GM21526 (cell line): ENCODE results near the gene PPP4R4.
"Not testable (repeated sequence)": the region's sequence is repeated elsewhere in the genome, so short reads cannot be mapped to it uniquely, and the experiment has no call there.

Source experiments
- ATAC-seq: cut with Tn5 transposase; IDR thresholded peaks from one replicate; pipeline ENCODE4 v1.9.1; 2021; ENCODE audit warnings: moderate library complexity; ENCODE audit not compliant: unreplicated experiment, low FRiP score

The PPP4R4 gene

DNA sequence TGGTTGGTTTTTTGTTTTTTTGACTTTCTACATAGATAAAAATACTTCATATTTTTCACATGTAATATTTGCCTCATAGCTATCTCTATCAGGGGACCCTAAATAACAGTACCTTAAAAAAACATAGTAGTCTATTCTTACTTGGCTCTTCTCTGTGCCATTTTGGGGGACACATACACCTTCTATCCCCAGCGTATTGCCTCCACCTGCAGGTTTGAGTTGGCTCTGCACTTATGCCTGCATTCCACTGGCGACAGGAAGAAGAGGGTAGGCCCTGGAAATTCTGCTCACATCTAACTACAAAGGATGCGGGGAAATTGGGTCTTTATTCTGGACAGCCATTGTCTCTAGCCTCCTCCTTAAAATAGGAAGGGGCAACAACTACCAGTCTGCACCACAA, 30.9 kb upstream of the PPP4R4 start:
- no peak for ATAC-seq

DNA sequence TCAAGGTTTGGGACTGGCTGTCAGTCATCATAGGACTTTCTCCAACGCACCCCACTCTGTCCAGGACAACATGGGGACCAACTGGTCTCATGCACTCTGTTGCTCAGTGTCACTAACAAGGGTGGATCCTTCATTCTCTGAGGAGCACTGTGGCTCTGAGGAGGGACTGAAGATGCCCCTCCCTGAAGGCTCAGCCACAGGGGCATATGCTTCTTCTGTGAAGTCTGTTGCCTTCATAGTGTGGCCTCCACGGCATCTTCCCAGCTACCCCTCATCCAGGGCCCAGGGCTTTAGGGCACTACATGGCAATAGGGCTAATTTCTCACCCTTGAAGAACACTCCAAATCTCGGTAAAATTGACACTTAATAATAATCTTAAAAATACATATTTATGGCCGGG, 30.4 kb upstream of the PPP4R4 start:
- no peak for ATAC-seq

DNA sequence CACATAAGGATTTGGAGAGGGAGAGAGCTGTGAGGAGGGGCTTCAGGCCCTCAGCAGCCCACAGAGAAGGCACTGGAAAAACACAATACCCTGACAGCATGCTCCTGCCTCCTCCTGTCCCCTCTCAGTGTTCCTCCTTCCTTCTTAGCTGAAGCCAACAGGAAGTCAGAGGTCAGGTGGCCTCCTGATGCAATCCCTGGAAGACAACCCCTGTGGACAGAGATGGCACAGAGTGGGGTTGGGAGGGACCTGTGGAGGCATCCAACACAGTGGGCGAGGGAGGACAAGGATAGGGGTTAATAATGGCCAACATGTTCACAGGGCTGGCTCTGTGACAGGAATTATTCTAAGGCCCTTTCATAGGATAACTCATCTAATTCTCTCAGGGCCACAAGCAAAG, 29.4 kb upstream of the PPP4R4 start:
- no peak for ATAC-seq

GRCh38 chr14:94145902-94146527, 28.1 kb upstream of the PPP4R4 start:
- ATAC-seq: no peak

- ATAC-seq: no peak
Observed at GRCh38 chr14:94152676-94153075, 21.4 kb upstream of the PPP4R4 start.

DNA sequence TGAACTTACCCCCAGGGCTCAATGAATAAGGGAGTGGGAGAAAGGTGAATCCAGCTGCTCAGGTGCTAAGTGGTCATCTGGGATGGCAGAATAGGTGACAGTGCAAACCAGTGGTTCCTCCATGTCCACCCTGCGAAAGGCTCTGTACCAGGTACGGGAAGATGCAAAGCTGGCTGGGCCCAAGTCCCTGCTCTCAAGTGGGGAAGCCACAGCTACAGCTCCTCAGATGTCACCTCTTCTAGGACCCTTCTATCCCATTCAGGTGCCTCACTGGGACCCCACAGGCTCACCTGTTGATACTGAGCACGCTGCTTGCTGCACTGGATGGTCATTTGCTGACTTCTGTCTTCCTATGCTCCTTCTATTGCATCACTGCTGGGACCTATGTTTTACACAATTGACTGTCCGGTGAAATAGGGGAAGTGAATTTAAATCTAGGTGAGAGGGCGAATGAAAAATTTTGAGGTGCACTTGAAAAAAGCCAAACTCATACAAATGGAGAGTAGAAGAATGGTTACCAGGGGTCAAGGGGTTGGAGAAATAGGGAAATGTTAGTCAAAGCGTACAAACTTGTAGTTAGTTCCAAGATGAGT, 20.3 kb upstream of the PPP4R4 start:
- ATAC-seq: no peak

GRCh38 chr14:94156143-94156542, 18.0 kb upstream of the PPP4R4 start:
- ATAC-seq: not testable (repeated sequence)

DNA sequence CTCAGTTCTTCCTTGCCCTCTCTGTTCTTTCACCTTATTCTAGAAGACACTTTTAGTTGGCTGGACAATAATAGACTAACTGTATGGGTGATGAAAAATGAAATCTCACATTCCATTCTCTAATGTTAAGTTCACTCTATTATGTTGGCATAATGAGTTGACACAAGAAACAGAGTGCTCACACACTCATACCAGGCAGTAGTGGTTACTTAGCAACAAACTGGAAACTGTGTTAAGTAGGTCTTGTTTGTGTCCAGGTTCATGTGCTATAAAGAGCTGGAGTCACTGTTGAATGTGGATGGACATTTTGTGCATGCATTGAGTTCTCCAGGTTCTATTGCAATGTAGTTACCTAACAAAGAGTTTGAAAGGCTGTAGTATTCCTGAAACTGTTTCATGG, 16.9 kb upstream of the PPP4R4 start:
- ATAC-seq: no peak

DNA sequence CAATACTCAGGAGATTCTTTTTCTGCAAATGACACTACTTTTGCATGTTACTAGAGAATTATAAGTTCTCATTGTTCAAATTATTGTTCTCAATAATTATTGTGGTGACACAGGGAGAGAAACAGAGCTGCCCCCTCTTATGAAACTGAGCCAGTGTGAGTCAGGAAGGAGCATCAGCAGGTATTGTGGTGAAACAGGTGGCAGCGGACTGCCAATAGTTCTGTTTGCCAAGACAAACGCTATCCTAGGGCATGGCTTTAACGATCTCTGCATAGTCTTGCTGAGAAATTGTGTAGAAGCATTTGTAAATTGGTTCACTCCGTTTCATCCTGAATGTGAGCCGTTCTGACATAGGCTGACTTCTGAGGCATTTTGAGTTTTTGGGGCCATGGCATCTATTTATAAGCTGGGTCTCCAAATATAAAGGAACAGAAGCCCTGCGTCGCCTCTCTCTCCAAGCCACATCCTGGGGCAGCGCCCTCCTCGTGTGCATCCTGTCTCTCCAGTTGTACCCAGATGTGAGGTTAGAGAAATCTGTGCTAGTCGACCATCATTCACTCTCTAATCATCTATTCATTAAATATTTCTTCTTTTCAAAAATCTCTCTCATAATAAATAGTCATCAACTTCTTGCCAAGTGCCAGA, 15.8 kb upstream of the PPP4R4 start:
- ATAC-seq: no peak

DNA sequence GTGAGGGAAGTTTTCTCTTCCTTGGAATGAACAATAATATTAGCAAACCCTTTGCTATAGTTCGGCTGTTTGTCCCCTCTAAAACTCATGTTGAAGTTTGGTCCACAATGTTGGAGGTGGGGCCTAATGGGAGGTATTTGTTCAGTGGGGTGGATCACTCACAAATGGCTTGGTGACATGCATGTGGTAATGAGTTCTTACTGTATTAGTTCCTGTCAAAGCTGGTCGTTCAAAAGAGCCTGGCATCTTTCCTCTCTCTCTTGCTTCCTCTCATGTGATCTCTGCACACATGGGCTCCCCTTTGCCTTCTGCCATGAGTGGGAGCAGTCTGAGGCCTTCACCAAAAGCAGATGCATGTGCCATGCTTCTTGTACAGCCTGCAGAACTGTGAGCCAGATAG, 13.1 kb upstream of the PPP4R4 start:
- no peak for ATAC-seq

DNA sequence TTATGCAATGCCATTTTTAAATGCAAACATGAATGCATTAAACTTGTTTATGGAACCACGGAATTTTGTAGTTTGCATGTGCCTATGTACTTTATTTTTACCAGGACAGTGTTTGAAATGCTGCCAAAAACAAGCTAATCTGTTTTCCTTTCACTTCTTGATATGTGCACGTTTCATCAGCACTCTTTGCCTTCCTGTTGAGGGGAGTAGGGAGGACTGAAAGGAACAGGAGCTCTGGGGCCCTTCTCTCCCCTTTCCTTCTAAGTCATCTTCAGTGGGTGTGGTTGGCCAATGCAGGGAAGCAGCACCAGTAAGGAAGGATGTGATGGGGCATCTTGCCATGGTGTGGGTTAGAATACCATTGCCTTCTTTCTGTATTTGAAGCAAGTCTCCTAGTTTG, 12.1 kb upstream of the PPP4R4 start:
- no peak for ATAC-seq

GRCh38 chr14:94162466-94162865, 11.7 kb upstream of the PPP4R4 start:
- ATAC-seq: no peak

GRCh38 chr14:94163796-94164195, 10.3 kb upstream of the PPP4R4 start:
- no peak for ATAC-seq

DNA sequence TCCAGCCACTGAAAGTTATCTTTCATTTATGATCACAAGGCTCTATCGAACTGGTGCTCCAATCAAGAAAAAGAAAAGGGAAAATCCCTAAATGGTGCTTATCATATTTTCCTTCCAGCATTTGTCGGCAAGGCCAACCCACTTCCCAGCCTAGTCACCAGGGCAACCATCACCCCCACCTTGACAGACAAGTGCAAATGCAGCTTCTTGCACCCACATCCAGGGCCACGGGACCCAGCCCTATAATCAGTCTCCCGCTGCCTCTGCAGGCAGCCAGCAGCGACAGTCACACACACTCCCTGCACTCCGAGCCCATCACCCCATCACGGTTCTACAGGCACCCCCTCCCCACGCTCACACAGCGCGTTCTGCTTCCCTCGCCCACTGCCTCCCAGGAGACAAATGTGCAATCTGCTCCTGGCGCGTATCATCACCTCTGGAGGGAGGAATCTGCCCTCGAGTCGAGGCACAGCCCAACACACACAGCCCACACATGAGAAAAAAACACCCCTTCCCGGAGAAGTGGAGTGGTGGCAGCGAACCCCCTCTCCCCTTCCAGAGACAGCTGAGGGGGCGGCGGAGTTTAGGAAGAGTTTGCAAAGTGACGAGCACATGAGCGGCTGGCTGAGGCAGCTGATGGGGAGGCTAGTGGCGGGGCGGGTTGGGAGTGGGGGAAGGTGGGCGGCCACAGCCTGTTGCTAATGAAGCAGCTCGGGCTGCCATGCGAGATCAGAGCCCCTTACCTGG, 9.3 kb upstream of the PPP4R4 start:
- no peak for ATAC-seq

DNA sequence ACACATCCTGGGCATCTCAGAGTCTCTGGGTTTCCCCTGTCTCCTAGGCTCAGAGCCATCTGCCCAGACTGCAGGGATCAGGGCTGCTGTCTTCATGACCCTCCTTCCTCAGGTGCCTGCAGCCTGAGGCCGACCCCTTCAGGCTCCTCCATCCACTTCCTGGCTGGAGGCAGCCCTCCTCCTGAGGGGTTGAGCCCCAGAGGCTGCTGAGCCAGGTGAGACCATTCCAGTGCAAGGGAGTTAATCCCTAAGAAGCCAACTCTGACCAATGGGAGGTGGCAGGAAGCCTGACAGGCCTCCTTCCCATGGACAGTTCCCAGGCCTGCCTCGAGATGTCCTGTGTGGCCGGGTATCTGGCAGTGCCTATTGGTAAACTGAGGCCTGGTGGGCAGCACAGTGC, 8.4 kb upstream of the PPP4R4 start:
- ATAC-seq: no peak

DNA sequence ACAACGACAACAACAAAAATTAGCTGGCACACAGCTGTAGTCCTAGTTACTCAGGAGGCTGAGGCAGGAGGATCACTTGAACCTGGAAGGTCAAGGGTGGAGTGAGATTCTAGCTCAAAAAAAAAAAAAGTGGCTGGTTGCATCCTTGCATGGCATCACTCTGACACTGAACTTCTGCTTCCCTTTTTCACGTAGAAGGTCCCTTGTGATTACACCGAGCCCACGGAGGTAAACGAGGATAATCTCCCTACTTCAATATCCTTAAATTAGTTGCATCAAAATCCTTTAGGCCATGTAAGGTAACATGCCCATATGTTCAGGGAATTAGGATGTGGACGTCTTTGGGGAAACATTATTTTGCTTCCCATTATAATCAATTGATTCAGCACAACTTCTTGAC, 4.0 kb upstream of the PPP4R4 start:
- no peak for ATAC-seq

DNA sequence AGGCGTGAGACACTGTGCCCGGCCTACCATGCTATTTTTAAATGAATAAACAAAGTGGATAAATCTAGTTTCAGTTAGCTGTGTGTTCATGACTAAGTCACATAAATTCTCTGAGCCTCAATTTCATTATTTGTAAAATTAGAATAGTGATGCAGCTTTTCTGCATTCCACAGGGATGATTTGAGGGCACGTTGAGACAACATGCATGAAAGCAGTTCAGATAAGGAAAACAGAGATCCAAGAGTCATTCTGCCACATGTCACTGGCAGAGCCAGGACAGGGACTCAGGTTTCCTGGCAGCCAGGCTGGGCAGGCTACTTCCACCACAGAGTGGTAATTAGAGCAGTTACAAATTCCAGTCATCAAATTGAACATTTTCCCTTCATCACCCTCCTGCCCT, 2.9 kb upstream of the PPP4R4 start:
- no peak for ATAC-seq

DNA sequence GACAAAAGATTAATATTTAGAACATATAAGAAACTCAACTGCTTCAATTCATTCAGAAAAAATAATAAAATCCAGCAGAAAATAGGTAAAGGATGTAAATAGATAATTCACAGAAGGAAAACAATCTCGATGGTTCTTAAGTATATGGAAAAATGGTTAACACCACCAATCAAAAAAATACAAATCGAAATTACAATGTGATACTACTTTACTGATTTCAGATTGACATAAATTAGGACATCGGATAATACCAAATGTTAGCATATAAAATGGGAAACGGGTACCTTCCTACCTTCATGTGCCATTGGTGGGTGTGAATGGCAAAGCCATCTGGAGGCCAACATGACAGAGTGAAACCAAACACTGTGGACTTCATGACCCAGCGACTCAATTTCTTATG, 1.6 kb upstream of the PPP4R4 start:
- ATAC-seq: no peak

- ATAC-seq: peak; percentile 10
Observed at GRCh38 chr14:94173471-94173884, 644 bp upstream of the PPP4R4 start.

- ATAC-seq: no peak
Observed at GRCh38 chr14:94174604-94175010, 485 bp downstream of the PPP4R4 start.

DNA sequence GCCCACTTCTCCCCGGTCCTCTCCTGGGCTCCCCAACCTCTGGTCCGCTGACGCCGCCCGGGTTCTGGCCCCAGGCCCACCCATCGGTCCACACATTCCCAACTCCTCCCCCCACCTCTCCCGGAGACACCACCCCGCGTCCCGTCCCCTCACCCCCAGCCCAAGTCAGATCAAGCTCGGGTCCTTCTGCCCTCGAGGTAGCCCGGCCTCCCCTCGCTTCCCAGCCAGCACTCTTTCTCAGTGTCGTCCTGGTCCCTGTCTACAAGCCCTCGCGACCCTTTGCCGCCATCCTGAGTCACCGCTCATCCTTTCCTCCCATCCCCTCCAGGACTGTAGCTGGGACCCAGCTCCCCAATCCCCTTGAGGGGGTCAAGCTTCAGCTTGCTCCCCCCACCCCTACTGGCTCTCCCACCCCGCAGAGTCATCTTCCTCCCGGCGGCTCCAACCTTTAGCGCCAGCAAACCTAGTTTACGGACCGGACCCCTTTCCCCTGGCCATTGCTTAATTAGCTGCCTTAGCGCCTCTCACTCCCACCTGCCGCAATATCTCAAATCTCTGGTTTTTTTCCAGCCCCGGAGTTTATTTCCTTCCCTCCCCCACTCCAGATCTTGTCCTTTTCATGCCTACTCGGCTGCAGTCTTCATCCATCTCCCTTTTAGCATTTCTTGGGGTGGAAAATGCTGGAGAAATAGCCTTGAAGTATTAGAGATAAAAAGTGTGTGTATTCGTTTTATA, 1.1 kb downstream of the PPP4R4 start:
- no peak for ATAC-seq
